Activated T-cell treated with anti-CD3 and anti-CD28 coated beads for 24 hours (primary cell): Measurements from ENCODE around the gene CLCN1.
A peak's percentile ranks its signal among the peaks of the same experiment; 100 is the strongest.

ENCODE experiments used
- DNase-seq: peaks from one replicate; pipeline ENCODE4 v3.0.0-alpha.2; 2020; ENCODE audit warnings: low read depth

The CLCN1 gene

DNA sequence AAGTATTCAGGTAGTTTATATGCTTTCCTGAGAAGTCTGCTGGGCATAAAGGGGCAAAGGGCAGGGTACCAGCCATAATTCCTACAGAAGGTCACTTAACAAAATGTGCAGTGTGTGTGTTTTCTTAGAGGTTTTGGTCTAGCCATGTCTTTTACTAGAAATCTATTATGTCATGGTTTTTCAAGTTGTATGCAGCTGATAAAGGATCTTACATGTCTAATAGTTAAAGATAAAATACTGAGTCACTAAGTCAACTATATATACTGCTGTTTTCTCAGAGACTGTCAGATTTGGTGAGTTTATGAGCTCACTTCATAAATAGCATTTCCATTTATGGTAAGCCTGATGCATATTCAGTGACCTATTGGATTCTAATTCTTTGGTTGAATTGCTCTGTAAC, 20.0 kb upstream of the CLCN1 start:
- no peak for DNase-seq

GRCh38 chr7:143296686-143297085, 19.2 kb upstream of the CLCN1 start:
- DNase-seq: no peak

DNA sequence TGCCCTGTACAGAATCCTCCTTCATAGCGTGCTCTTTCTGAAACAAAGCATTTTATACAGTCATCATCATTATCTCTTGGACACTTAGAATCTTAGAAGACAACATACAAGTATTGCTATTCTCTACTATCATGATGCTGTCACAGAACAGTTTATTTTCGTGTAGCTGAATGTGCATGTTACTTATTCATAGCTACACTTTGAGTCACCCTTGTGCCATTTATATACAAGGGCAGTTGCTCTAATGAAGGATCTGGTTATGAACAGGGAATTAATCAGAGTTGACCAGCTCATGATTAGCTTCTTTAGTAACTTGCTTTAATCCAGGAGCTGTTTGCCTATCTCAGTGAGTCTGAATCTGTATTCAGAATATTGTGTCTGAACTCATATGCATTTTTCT, 16.6 kb upstream of the CLCN1 start:
- no peak for DNase-seq

DNA sequence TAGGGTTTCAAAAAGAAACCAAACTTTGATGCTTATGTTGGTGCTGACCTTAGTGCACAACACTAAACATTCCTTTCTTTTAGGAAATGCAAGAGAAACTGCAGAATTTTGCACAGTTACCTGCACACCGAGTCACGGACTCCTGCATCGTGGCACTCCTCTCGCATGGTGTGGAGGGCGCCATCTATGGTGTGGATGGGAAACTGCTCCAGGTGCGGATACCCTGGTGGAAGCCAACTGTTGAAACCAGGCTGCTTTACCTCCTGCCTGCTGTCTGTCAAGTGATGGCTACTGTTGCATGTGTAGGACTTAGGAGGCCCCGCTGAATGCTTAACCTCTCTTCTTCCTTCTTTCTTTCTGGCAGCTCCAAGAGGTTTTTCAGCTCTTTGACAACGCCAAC, 16.1 kb upstream of the CLCN1 start:
- DNase-seq: peak; percentile 46

DNA sequence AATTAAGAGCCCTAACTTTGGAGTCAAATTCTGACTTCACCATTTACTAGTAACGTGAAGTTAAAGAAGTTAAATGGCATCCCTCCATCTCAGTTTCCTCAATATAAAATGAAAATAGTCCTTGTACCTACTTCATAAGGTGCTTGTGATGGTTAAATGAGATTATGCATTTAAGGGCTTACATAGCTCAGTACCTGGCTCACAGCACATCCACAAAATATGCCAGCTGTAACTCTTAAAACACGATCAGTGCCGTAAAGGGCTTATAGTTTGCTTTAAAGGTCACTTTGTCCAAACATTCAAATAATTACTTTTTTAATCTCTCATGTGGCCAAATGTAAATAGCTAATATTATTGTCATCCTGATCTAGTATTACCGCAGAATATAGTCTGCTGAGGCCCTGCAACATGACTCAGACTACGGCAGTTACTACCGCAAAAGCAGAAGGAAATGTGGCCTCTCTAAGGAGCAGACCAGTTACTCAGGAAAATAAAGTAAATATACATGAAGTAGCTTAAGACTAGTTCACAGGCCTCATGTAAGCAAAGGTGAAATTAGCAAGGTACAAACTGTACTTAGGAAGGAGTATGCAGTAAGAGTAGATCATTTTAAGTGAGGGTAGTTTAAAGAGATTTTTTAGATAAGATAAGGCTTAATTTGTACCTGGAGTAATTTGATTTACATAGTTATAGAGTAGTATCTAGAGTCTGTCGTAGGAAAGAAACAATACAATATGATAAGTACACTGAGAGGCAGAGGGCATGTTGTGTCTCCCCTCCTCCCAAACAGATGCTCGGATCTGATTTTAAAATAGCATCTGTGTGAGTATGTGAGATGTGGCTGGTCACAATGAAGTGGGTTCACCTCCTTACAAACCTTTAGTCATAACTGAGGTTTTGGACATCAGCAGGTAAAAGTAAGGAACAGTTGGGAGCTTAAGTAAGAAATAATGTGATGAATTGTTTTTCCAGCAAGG, 14.7 kb upstream of the CLCN1 start:
- DNase-seq: no peak

GRCh38 chr7:143303733-143304132, 12.2 kb upstream of the CLCN1 start:
- DNase-seq: no peak

DNA sequence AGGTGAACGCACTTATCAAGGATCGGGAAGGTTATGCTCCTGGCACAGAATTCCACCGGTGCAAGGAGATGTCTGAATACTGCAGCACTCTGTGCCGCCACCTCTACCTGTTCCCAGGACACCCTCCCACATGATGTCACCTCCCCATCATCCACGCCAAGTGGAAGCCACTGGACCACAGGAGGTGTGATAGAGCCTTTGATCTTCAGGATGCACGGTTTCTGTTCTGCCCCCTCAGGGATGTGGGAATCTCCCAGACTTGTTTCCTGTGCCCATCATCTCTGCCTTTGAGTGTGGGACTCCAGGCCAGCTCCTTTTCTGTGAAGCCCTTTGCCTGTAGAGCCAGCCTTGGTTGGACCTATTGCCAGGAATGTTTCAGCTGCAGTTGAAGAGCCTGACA, 11.0 kb upstream of the CLCN1 start:
- no peak for DNase-seq

GRCh38 chr7:143305423-143306070, 10.4 kb upstream of the CLCN1 start:
- peak; percentile 55 for DNase-seq

DNA sequence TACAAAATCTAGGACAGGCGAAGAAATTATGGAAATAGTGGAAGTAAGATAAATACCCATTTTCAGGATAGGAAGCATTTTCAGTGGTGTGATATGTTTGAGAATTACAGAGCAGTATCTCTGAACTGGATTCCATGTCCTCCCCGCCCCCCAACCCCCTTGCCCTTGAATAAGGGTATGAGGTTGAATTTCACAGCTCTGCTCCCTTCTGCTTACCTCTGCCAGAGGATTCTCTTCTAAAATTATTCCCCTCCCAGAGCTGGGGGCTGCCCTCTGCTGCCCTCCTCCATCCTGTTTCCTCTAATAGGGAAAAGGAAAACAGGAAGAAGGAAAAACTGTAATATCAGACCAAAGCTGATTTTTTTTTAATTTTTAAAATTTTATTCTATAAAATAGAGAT, 7.3 kb upstream of the CLCN1 start:
- no peak for DNase-seq

DNA sequence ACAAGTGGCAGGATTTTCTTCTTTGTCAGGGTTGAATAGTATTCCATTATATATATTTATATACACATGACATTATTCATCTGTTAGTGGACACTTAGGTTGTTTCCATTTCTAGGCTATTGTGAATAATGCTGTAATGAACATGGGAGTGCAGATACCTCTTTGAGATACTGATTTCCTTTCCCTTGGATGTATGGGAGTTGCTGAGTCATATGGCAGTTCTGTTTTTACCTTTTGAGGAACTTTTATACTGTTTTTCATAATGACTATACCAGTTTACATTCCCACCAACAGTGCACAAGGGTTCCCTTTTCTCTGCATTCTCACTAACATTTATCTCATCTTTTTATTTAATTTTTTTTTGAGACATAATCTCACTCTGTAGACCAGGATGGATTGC, 1.8 kb upstream of the CLCN1 start:
- no peak for DNase-seq

GRCh38 chr7:143316492-143316891, 581 bp downstream of the CLCN1 start:
- no peak for DNase-seq

DNA sequence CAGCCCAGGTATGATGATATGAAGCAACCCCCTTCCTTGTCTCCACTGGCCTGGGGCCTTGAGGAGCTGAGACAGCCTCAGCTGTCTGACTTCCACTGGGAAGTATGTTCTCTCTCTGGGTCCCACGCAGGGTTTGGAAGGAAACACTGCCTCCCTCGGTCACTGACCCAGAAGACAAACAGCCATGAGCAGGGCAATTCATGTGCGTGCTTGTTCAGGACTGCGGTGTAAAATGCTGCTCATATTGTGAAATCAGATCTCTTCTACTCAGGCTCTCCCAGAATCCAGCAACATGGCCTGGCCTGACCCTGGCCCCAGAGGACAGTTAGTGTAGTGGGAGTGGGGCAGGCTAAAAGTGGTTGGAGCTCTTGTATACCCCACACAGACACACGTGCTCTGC, 2.8 kb downstream of the CLCN1 start:
- DNase-seq: no peak

DNA sequence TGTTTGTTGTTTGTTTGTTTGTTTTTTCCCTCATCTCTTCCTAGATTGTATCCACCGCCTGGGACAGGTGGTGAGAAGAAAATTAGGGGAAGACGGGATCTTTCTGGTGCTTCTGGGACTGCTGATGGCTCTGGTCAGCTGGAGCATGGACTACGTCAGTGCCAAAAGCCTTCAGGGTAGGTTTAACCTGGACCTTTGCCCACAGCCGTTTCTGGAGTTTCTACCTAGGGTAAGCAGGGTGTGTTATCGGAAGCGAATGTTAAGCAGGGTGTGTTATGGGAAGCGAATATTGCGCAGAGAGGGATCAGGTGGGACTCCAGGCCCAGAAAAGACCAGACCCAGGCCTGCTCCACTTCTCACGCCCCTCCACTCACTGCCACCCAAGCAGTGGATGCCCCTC, 4.7 kb downstream of the CLCN1 start:
- no peak for DNase-seq

DNA sequence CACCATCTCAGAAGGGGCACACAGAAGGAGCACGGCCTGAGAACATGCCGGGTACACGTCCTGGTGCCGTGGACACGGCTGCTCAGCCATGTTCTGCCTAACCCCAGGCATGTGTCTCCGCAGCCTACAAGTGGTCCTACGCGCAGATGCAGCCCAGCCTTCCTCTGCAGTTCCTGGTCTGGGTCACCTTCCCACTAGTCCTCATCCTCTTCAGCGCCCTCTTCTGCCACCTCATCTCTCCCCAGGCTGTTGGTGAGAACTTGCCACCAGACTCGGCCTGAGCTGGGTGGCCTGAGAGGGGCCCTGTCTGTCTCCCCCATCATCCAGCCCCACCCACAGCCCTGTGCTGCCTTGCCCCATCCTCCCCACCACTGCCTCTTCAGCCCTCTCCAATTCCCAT, 5.3 kb downstream of the CLCN1 start:
- no peak for DNase-seq

- no peak for DNase-seq
These were observed 5.8 kb downstream of the CLCN1 start for GRCh38 chr7:143321734-143322133.

DNA sequence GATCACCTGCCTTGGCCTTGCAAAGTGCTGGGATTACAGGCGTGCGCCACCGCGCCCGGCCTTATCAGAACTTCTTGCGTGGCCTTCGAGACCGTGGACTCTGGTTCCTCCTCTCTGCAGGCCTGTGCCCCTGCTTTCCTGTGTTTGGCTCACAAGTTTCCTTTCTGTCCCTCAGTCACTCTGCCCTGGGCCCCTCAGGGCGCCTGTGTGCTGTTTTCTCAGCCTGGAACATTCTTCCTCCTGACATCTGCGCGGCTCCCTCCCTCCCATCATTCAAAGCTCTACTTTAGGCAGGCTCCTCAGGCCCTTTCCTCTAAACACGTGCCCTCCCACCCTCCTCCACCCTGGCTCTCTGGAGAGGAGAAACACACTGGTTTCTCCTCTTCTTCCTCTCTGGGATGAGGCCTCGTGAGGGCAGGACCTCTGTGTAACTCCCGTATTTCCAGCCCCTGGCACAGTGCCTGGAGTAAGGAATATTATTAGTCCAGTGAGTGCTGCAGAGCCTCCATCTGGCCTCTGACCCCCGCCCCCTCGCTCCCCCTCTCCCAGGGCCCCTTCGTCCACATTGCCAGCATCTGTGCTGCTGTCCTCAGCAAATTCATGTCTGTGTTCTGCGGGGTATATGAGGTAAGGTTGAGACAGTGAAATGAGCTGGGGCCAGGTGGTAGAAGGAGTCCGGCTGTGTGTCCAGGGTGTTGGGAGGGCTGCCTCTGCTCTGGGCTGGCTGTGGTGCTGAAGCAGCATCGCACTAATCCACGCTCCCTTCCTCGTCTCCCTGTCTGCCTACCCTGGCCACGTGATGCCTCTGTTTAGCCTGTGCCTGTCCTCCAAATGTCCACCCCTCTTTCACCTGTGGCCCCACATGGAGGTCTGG, 7.1 kb downstream of the CLCN1 start:
- DNase-seq: no peak

- DNase-seq: no peak
These were observed 7.7 kb downstream of the CLCN1 start for GRCh38 chr7:143323653-143324052.

DNA sequence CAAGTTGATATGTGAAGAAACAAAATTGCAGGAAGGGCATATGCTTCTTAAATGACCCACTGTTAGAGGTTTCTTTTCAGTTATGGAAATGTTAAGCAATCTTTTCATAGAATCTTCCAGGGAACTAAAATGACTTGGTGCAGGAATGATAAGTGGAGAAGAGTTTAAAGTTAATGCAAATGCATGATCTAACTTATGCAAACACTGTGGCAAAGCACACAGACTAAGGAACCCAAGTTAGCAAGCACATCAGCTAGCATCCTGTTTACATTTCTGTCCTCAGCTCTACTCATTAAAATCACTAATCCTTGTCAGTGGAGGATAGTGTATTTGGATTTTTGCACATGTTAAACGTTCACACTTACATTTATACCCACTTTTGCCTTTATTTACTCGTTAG, 9.3 kb downstream of the CLCN1 start:
- DNase-seq: no peak

GRCh38 chr7:143327903-143328302, 12.0 kb downstream of the CLCN1 start:
- no peak for DNase-seq

- DNase-seq: no peak
These were observed 13.7 kb downstream of the CLCN1 start for GRCh38 chr7:143329471-143330170.

- no peak for DNase-seq
These were observed 15.4 kb downstream of the CLCN1 start for GRCh38 chr7:143331179-143331801.
